Parathyroid adenoma (tissue), 2 donors: ENCODE results near the gene CFAP57.
A peak's percentile ranks its signal among the peaks of the same experiment; 100 is the strongest.
"Not testable (repeated sequence)": the region's sequence is repeated elsewhere in the genome, so short reads cannot be mapped to it uniquely, and the experiment has no call there.

ENCODE experiments used
- H2AFZ ChIP-seq: fragments of 300-600 bp; sonication (generic); one replicate; pipeline ENCODE4 v1.7.0; 2017; ENCODE audit warnings: antibody characterized with exemption, mild to moderate bottlenecking
- H3K27ac ChIP-seq: fragments of 300-600 bp; sonication (generic); one replicate; pipeline ENCODE4 v1.7.0; 2017
- H3K27me3 ChIP-seq: fragments of 300-600 bp; sonication (generic); one replicate; pipeline ENCODE4 v1.7.0; 2017; ENCODE audit warnings: low read length; ENCODE audit not compliant: control insufficient read depth, insufficient read depth
- H3K36me3 ChIP-seq: fragments of 300-600 bp; sonication (generic); one replicate; pipeline ENCODE4 v1.7.0; 2017; ENCODE audit warnings: low read length; ENCODE audit not compliant: control insufficient read depth, insufficient read depth
- H3K4me1 ChIP-seq: fragments of 300-600 bp; sonication (generic); one replicate; pipeline ENCODE4 v1.7.0; 2017; ENCODE audit warnings: control low read depth
- H3K4me2 ChIP-seq: fragments of 300-600 bp; sonication (generic); one replicate; pipeline ENCODE4 v1.7.0; 2017; ENCODE audit warnings: low read length
- H3K4me3 ChIP-seq: fragments of 300-600 bp; sonication (generic); one replicate; pipeline ENCODE4 v1.7.0; 2017; ENCODE audit warnings: low read depth, low read length
- H3K79me2 ChIP-seq: fragments of 300-600 bp; sonication (generic); one replicate; pipeline ENCODE4 v1.7.0; 2017; ENCODE audit warnings: control low read depth
- H3K9ac ChIP-seq: fragments of 300-600 bp; sonication (generic); one replicate; pipeline ENCODE4 v1.7.0; 2017; ENCODE audit warnings: mild to moderate bottlenecking
- H3K9me3 ChIP-seq: fragments of 300-600 bp; sonication (generic); one replicate; pipeline ENCODE4 v1.7.0; 2017; ENCODE audit warnings: low read length; ENCODE audit not compliant: control insufficient read depth
- CTCF ChIP-seq: fragments of 300-600 bp; sonication (generic); IDR thresholded peaks from one replicate; pipeline ENCODE4 v1.7.0; 2017; ENCODE audit warnings: antibody characterized with exemption, mild to moderate bottlenecking
- donor health status: primary hyperparathyroidism.

Gene CFAP57

DNA sequence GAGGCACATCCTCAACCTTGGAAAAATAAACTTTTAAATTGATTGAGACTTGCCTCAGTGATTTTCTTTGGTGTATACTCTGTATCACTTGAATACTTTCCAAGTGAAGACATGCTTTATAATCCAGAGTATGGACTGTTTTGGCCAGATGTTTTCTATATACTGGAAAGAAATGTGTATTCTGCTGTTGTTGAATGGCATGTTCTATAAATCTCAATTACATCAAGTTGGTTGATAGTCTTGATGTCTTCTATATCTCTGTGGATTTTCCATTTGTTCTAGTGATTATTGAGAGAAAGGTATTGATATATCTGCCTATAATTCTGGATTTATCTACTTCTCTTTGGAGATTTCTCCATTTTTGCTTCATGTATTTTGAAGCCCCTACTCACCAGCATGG lies 37.5 kb upstream of the CFAP57 start:
- no peaks in the 10 kb centered on the region for H3K36me3 ChIP-seq
- peaks cover 2% of the 10 kb centered on the region for H3K4me1 ChIP-seq
- H2AFZ ChIP-seq: no peak overlapping the region
- TF ChIP-seq CTCF: no peak
- no peak overlapping the region for H3K27ac ChIP-seq
- H3K27me3 ChIP-seq: no peaks in the 10 kb centered on the region
- no peaks in the 10 kb centered on the region for H3K79me2 ChIP-seq
- no peak overlapping the region for H3K4me2 ChIP-seq
- no peak overlapping the region for H3K4me3 ChIP-seq
- no peak overlapping the region for H3K9ac ChIP-seq
- H3K9me3 ChIP-seq: no peaks in the 10 kb centered on the region

DNA sequence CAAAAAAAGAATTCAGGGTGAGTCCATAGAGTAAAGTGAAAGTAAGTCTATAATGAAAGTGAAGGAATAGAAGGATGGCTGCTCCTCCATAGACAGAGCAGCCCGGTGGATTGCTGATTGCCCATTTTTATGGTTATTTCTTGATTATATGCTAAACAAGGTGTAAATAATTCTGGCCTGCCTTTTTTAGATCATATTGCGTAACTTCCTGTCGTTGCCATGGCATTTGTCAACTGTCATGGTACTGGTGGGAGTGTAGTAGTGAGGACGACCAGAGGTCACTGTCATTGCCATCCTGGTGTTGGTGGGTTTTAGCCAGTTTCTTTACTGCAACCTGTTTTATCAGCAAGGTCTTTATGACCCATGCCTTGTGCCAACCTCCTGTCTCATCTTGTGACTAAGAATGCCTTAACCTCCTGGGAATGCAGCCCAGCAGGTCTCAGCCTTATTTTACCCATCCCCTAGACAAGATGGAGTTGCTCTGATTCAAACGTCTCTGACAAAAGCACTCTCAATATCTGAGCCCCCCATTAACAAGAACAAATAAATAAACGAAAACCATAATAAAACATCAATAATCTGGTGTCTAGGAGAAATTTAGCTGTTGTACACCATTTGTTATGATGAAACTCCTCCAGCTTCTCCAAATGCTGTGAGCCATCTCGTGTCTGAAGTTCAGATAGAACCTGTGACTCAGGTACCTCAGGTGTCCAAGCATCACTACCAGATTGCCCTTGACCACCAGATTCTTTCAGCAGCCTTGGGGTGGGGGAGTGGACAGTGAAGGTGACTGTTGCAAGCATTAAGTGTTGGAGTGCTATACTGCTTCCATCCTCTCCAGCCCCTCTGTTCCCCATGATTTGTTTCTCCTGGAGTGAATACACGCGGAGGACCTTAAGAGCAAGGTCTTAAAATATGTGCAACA lies 36.0 kb upstream of the CFAP57 start:
- Histone ChIP-seq H3K79me2 (no peaks in the 10 kb centered on the region), H3K27ac (no peak overlapping the region), H3K27me3 (no peaks in the 10 kb centered on the region), H3K9me3 (no peaks in the 10 kb centered on the region), H3K4me2 (no peak overlapping the region), H3K4me3 (no peak overlapping the region), H3K36me3 (no peaks in the 10 kb centered on the region), H3K4me1 (peaks cover 2% of the 10 kb centered on the region), H2AFZ (no peak overlapping the region), H3K9ac (no peak overlapping the region)
- TF ChIP-seq CTCF: no peak

- no peaks in the 10 kb centered on the region for H3K27me3 ChIP-seq
- no peaks in the 10 kb centered on the region for H3K79me2 ChIP-seq
- H3K36me3 ChIP-seq: no peaks in the 10 kb centered on the region
- H3K9ac ChIP-seq: no peak overlapping the region
- H3K9me3 ChIP-seq: no peaks in the 10 kb centered on the region
- peaks cover 2% of the 10 kb centered on the region for H3K4me1 ChIP-seq
- H2AFZ ChIP-seq: peak overlapping the region; percentile 15
- H3K4me3 ChIP-seq: no peak overlapping the region
- no peak for TF ChIP-seq CTCF
- H3K27ac ChIP-seq: no peak overlapping the region
- no peak overlapping the region for H3K4me2 ChIP-seq
Observed at GRCh38 chr1:43137445-43138052, 34.6 kb upstream of the CFAP57 start.

- not testable (repeated sequence) for H3K27ac ChIP-seq, H3K4me1 ChIP-seq, H2AFZ ChIP-seq, H3K4me3 ChIP-seq, H3K9me3 ChIP-seq, H3K9ac ChIP-seq, H3K4me2 ChIP-seq, H3K36me3 ChIP-seq, H3K27me3 ChIP-seq, H3K79me2 ChIP-seq
Observed at GRCh38 chr1:43139295-43139694, 32.8 kb upstream of the CFAP57 start.

DNA sequence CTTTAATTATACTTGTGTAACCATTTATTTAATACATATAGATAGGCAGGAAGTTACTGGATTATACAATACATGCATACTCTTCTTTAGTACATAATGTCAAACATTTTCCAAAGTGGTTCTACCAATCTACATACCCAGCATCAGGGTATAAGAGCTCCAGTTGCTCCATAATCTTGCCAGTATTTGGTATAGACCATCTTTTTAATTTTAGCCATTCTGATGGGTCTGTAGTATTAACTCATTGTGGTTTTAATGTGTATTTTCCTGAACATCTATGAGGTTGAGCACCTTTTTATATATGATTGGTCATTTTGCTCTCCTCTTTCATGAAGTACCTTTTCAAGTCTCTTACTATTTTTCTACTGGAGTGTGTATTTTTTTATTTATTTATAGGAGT lies 32.1 kb upstream of the CFAP57 start:
- Histone ChIP-seq H3K4me1 (peaks cover 2% of the 10 kb centered on the region), H3K4me3 (no peak overlapping the region), H3K9ac (no peak overlapping the region), H3K27me3 (no peaks in the 10 kb centered on the region), H3K4me2 (no peak overlapping the region), H2AFZ (no peak overlapping the region), H3K36me3 (no peaks in the 10 kb centered on the region), H3K79me2 (no peaks in the 10 kb centered on the region), H3K27ac (no peak overlapping the region), H3K9me3 (no peaks in the 10 kb centered on the region)
- no peak for TF ChIP-seq CTCF
